ENCODE measurements around the gene TFEB. TPM values are rescaled to one million over a fixed set of nuclear protein-coding genes. Genes with fewer than 3 reads are reported as not detected.
A peak's percentile ranks its signal among the peaks of the same experiment; 100 is the strongest.

TFEB gene
- polyA plus RNA-seq, 1 donor from 2014 or later: 196 TPM

GRCh38 chr6:41651962-41652657 is 83.3 kb downstream of the TFEB start:
- Mint-ChIP-seq H3K27ac (no peak overlapping the region), H3K27me3 (peaks cover 12% of the 10 kb centered on the region), H3K36me3 (no peaks in the 10 kb centered on the region), H3K4me3 (no peak overlapping the region), H3K4me1 (peaks cover 0 to 2% (median 0%) of the 10 kb centered on the region in 3 donors), H3K9me3 (no peaks in the 10 kb centered on the region)

- Mint-ChIP-seq H3K4me3 (no peak overlapping the region), H3K36me3 (no peaks in the 10 kb centered on the region), H3K9me3 (no peaks in the 10 kb centered on the region), H3K4me1 (peaks cover 0 to 2% (median 0%) of the 10 kb centered on the region in 3 donors), H3K27ac (no peak overlapping the region), H3K27me3 (peaks cover 12% of the 10 kb centered on the region)
Measured at GRCh38 chr6:41651246-41651961, 84.0 kb downstream of the TFEB start.

- Mint-ChIP-seq H3K36me3 (no peaks in the 10 kb centered on the region), H3K4me3 (no peak overlapping the region), H3K27me3 (peaks cover 5% of the 10 kb centered on the region), H3K4me1 (peaks cover 0 to 2% (median 0%) of the 10 kb centered on the region in 3 donors), H3K9me3 (no peaks in the 10 kb centered on the region), H3K27ac (no peak overlapping the region)
Measured at GRCh38 chr6:41650120-41650519, 85.3 kb downstream of the TFEB start.

GRCh38 chr6:41649596-41649995 is 85.8 kb downstream of the TFEB start:
- no peaks in the 10 kb centered on the region for H3K9me3 Mint-ChIP-seq
- peaks cover 0 to 2% (median 0%) of the 10 kb centered on the region in 3 donors for H3K4me1 Mint-ChIP-seq
- H3K27ac Mint-ChIP-seq: no peak overlapping the region
- H3K4me3 Mint-ChIP-seq: no peak overlapping the region
- H3K36me3 Mint-ChIP-seq: no peaks in the 10 kb centered on the region
- H3K27me3 Mint-ChIP-seq: peaks cover 3% of the 10 kb centered on the region

GRCh38 chr6:41648921-41649320 is 86.5 kb downstream of the TFEB start:
- no peak overlapping the region for H3K4me3 Mint-ChIP-seq
- H3K9me3 Mint-ChIP-seq: no peaks in the 10 kb centered on the region

GRCh38 chr6:41648070-41648585 is 87.3 kb downstream of the TFEB start:
- Mint-ChIP-seq H3K36me3 (no peaks in the 10 kb centered on the region), H3K27ac (no peak overlapping the region), H3K4me3 (no peak overlapping the region), H3K4me1 (peaks cover 0 to 2% (median 0%) of the 10 kb centered on the region in 3 donors), H3K9me3 (no peaks in the 10 kb centered on the region), H3K27me3 (peaks cover 3% of the 10 kb centered on the region)

More at GRCh38 chr6:41648921-41649320, 86.5 kb downstream of the TFEB start:
- H3K4me1 Mint-ChIP-seq: peaks cover 0 to 2% (median 0%) of the 10 kb centered on the region in 3 donors
- H3K27ac Mint-ChIP-seq: no peak overlapping the region
- H3K36me3 Mint-ChIP-seq: no peaks in the 10 kb centered on the region
- H3K27me3 Mint-ChIP-seq: peaks cover 3% of the 10 kb centered on the region

- H3K27me3 Mint-ChIP-seq: peaks cover 5% of the 10 kb centered on the region
- peaks cover 0 to 4% (median 0%) of the 10 kb centered on the region in 3 donors for H3K4me1 Mint-ChIP-seq
- no peaks in the 10 kb centered on the region for H3K36me3 Mint-ChIP-seq
- no peak overlapping the region for H3K27ac Mint-ChIP-seq
- no peaks in the 10 kb centered on the region for H3K9me3 Mint-ChIP-seq
- no peak overlapping the region for H3K4me3 Mint-ChIP-seq
Measured at GRCh38 chr6:41647061-41647511, 88.3 kb downstream of the TFEB start.

GRCh38 chr6:41646026-41646795 is 89.2 kb downstream of the TFEB start:
- Mint-ChIP-seq H3K36me3 (no peaks in the 10 kb centered on the region), H3K27ac (no peak overlapping the region), H3K4me1 (peaks cover 0 to 4% (median 0%) of the 10 kb centered on the region in 3 donors), H3K27me3 (peaks cover 6% of the 10 kb centered on the region), H3K9me3 (no peaks in the 10 kb centered on the region), H3K4me3 (no peak overlapping the region)

- Mint-ChIP-seq H3K27me3 (peaks cover 8% of the 10 kb centered on the region), H3K4me3 (peak overlapping the region in 1 of 4 donors; percentile 79), H3K27ac (peak overlapping the region in 1 of 3 donors; percentile 5), H3K4me1 (peaks cover 0 to 2% (median 0%) of the 10 kb centered on the region in 3 donors), H3K9me3 (no peaks in the 10 kb centered on the region), H3K36me3 (no peaks in the 10 kb centered on the region)
Measured at GRCh38 chr6:41645007-41645618, 90.3 kb downstream of the TFEB start.

GRCh38 chr6:41644297-41644879 is 91.0 kb downstream of the TFEB start:
- Mint-ChIP-seq H3K36me3 (no peaks in the 10 kb centered on the region), H3K27ac (no peak overlapping the region), H3K27me3 (peaks cover 15% of the 10 kb centered on the region), H3K9me3 (no peaks in the 10 kb centered on the region), H3K4me1 (peaks cover 0 to 2% (median 0%) of the 10 kb centered on the region in 3 donors), H3K4me3 (no peak overlapping the region)

GRCh38 chr6:41643899-41644269 is 91.5 kb downstream of the TFEB start:
- Mint-ChIP-seq H3K27me3 (peaks cover 20% of the 10 kb centered on the region), H3K4me1 (peaks cover 0 to 2% (median 0%) of the 10 kb centered on the region in 3 donors), H3K9me3 (no peaks in the 10 kb centered on the region), H3K4me3 (no peak overlapping the region), H3K36me3 (no peaks in the 10 kb centered on the region), H3K27ac (peak overlapping the region in 1 of 3 donors; percentile 18)

GRCh38 chr6:41642960-41643898 is 92.2 kb downstream of the TFEB start:
- Mint-ChIP-seq H3K27ac (peak overlapping the region in 1 of 3 donors; percentile 18), H3K4me3 (no peak overlapping the region), H3K9me3 (no peaks in the 10 kb centered on the region), H3K36me3 (no peaks in the 10 kb centered on the region), H3K4me1 (peaks cover 0 to 2% (median 0%) of the 10 kb centered on the region in 3 donors), H3K27me3 (peaks cover 22% of the 10 kb centered on the region)

All from IgD-negative memory B cell (primary cell).